SU-DHL-6 (cell line): ENCODE results near the gene PDE4D.

Experiments used
- H2AFZ ChIP-seq: fragments of 200-600 bp; sonication (generic); 2 replicates; pipeline ENCODE4 v1.6.1; 2014; ENCODE audit warnings: low read depth, mild to moderate bottlenecking, moderate library complexity, mixed read lengths, antibody characterized with exemption, low read length; ENCODE audit not compliant: severe bottlenecking
- H3F3A ChIP-seq: fragments of 200-600 bp; shearing (Covaris generic); 2 replicates; pipeline ENCODE4 v1.6.0; 2016; ENCODE audit warnings: antibody characterized with exemption, mild to moderate bottlenecking; ENCODE audit not compliant: insufficient read depth
- H3K27ac ChIP-seq: fragments of 200-600 bp; sonication (generic); 2 replicates; pipeline ENCODE4 v1.5.1; 2016; ENCODE audit warnings: low read depth, mild to moderate bottlenecking, low read length, moderate library complexity, mixed read lengths
- H3K27me3 ChIP-seq: fragments of 200-600 bp; sonication (generic), shearing (Covaris generic); 2 replicates; pipeline ENCODE4 v1.6.0; 2014; ENCODE audit warnings: mild to moderate bottlenecking, low read length
- H3K36me3 ChIP-seq: fragments of 200-600 bp; sonication (generic); 2 replicates; pipeline ENCODE4 v1.6.1; 2014; ENCODE audit warnings: mild to moderate bottlenecking, low read length, mixed read lengths
- H3K4me2 ChIP-seq: fragments of 300-600, 200-600 bp; shearing (Covaris generic), sonication (generic); 2 replicates; pipeline ENCODE4 v1.6.0; 2014; ENCODE audit warnings: low read length, low read depth, mild to moderate bottlenecking; ENCODE audit not compliant: poor library complexity, severe bottlenecking
- H3K4me3 ChIP-seq: fragments of 200-600 bp; sonication (generic); 2 replicates; pipeline ENCODE4 v1.5.1; 2014; ENCODE audit warnings: antibody characterized with exemption, low read length, mild to moderate bottlenecking, mixed read lengths; ENCODE audit not compliant: insufficient read depth, poor library complexity, severe bottlenecking
- H3K79me2 ChIP-seq: fragments of 200-600 bp; sonication (generic); 2 replicates; pipeline ENCODE4 v1.6.1; 2014; ENCODE audit warnings: mild to moderate bottlenecking, low read length, moderate library complexity; ENCODE audit not compliant: insufficient read depth
- H3K9ac ChIP-seq: fragments of 200-600 bp; sonication (generic); 2 replicates; pipeline ENCODE4 v1.7.0; 2014; ENCODE audit warnings: mild to moderate bottlenecking, low read length
- H3K9me2 ChIP-seq: fragments of 200-600 bp; sonication (generic); replicated peaks from 2 replicates; pipeline ENCODE4 v1.6.1; 2014; ENCODE audit warnings: low read length; ENCODE audit not compliant: insufficient read depth
- H3K9me3 ChIP-seq: fragments of 200-600 bp; sonication (generic); 2 replicates; pipeline ENCODE4 v1.6.1; 2014; ENCODE audit warnings: low read length, mixed read lengths; ENCODE audit not compliant: insufficient read depth
- H4K20me1 ChIP-seq: fragments of 200-600 bp; sonication (generic); 2 replicates; pipeline ENCODE4 v1.6.1; 2014; ENCODE audit warnings: low read depth, mild to moderate bottlenecking, antibody characterized with exemption, low read length, moderate library complexity, mixed read lengths
- EZH2phosphoT487 ChIP-seq: fragments of 200-600 bp; sonication (generic), shearing (Covaris generic); conservative IDR thresholded peaks from 2 replicates; pipeline ENCODE4 v1.6.1; 2018; ENCODE audit warnings: mild to moderate bottlenecking, antibody characterized with exemption, low read length, moderate library complexity, mixed read lengths
- TF ChIP-seq, protein P1 (sequence below): fragments of 200-600 bp; sonication (generic); IDR thresholded peaks from one replicate; pipeline ENCODE4 v1.5.1; 2017; ENCODE audit warnings: antibody characterized with exemption, mild to moderate bottlenecking, low read length, moderate library complexity; ENCODE audit not compliant: insufficient read depth, poor library complexity, severe bottlenecking

The PDE4D gene

DNA sequence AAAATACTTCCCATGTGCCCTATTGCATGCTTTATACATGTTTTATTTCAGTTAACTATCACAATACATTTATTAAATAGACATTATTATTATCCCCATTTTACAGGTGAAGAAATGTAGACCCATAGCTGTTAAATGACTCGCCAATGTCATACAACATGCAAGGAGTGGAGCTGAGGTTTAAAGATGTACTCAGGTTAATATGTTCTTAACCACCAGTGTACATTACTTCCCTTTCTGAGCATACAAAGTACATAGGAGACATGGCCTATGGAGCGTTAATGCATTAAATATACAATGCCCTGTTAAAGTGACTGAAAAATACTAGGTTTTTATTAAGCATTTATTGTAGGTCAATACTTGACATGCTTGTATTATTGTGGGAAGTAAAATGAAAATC is 407.0 kb downstream of the PDE4D start:
- Histone ChIP-seq H3K36me3 (no peaks in the 10 kb centered on the region), H3F3A (no peaks in the 10 kb centered on the region), H2AFZ (no peak overlapping the region), H3K4me2 (no peak overlapping the region), H3K4me3 (no peak overlapping the region), H3K9me3 (no peaks in the 10 kb centered on the region), H3K79me2 (no peaks in the 10 kb centered on the region), H3K27ac (no peak overlapping the region), H4K20me1 (no peaks in the 10 kb centered on the region), H3K9ac (no peak overlapping the region), H3K27me3 (no peaks in the 10 kb centered on the region), H3K9me2 (no peaks in the 10 kb centered on the region)
- TF ChIP-seq, protein P1, sequence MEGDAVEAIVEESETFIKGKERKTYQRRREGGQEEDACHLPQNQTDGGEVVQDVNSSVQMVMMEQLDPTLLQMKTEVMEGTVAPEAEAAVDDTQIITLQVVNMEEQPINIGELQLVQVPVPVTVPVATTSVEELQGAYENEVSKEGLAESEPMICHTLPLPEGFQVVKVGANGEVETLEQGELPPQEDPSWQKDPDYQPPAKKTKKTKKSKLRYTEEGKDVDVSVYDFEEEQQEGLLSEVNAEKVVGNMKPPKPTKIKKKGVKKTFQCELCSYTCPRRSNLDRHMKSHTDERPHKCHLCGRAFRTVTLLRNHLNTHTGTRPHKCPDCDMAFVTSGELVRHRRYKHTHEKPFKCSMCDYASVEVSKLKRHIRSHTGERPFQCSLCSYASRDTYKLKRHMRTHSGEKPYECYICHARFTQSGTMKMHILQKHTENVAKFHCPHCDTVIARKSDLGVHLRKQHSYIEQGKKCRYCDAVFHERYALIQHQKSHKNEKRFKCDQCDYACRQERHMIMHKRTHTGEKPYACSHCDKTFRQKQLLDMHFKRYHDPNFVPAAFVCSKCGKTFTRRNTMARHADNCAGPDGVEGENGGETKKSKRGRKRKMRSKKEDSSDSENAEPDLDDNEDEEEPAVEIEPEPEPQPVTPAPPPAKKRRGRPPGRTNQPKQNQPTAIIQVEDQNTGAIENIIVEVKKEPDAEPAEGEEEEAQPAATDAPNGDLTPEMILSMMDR: no peak
- TF ChIP-seq EZH2phosphoT487: no peak

DNA sequence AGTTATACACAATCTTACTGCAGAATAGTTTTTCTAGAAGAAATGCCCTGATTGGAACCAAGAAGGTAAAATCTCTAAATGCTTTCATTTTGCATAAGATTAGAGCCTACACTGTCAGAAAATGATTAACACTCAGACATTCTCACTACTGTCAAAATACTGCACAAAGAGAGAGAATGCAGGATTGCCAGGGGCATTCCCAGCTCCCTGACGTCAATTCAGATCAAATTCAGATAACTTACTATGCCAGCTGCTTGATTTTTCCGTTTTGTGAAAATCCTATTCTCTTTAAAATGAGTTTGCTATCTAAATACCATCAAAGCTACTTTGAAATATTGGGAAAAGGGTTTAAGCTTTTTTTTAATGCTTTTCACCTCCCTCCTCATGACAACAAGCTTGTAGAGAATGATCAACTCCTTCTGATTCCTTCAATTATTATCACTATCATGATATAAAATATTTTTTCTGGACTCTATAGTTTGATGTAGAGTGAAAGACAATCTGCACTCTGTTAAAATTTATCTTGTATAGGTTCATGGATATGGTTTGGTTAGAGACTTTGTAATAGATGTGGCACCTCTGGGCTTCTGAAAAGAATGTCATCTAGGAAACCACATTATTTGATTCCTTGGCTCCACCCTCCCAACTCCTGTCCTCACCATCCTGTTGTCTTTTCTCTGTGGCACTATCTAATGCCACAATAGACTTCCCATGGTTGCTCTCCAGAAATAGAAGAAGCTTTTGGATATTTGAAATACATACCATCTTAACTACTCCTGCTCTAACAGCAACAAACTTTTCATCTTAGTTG is 407.7 kb downstream of the PDE4D start:
- no peak overlapping the region for H3K4me3 ChIP-seq
- TF ChIP-seq EZH2phosphoT487: no peak
- TF ChIP-seq, protein P1: no peak

GRCh38 chr5:59485107-59485506 is 408.4 kb downstream of the PDE4D start:
- Histone ChIP-seq H3K4me3 (no peak overlapping the region), H3K27ac (no peak overlapping the region), H3K27me3 (no peaks in the 10 kb centered on the region), H3K9ac (no peak overlapping the region), H3K9me2 (no peaks in the 10 kb centered on the region), H3K36me3 (no peaks in the 10 kb centered on the region), H3F3A (no peaks in the 10 kb centered on the region), H3K9me3 (no peaks in the 10 kb centered on the region), H2AFZ (no peak overlapping the region), H3K4me2 (no peak overlapping the region), H3K79me2 (no peaks in the 10 kb centered on the region), H4K20me1 (no peaks in the 10 kb centered on the region)
- TF ChIP-seq EZH2phosphoT487: no peak
- TF ChIP-seq, protein P1: no peak

More for the DNA sequence above, 407.7 kb downstream of the PDE4D start:
- Histone ChIP-seq H3K27ac (no peak overlapping the region), H3K9me2 (no peaks in the 10 kb centered on the region), H3F3A (no peaks in the 10 kb centered on the region), H3K27me3 (no peaks in the 10 kb centered on the region), H4K20me1 (no peaks in the 10 kb centered on the region), H3K79me2 (no peaks in the 10 kb centered on the region), H2AFZ (no peak overlapping the region), H3K36me3 (no peaks in the 10 kb centered on the region), H3K9ac (no peak overlapping the region), H3K9me3 (no peaks in the 10 kb centered on the region), H3K4me2 (no peak overlapping the region)
